Activated naive CD4-positive, alpha-beta T cell treated with anti-CD3 and anti-CD28 coated beads, Interleukin-2, amount 50 U/mL, for 24 hours (primary cell): ENCODE results near the gene CUBN.
"Not testable (repeated sequence)": the region's sequence is repeated elsewhere in the genome, so short reads cannot be mapped to it uniquely, and the experiment has no call there.

Experiments used
- H3K27ac Mint-ChIP-seq: one replicate; pipeline ENCODE4 v1.8.0; 2021; ENCODE audit warnings: mild to moderate bottlenecking, mixed read lengths
- H3K27me3 Mint-ChIP-seq: one replicate; pipeline ENCODE4 v1.8.0; 2021; ENCODE audit warnings: mixed read lengths
- H3K36me3 Mint-ChIP-seq: one replicate; pipeline ENCODE4 v1.8.0; 2021; ENCODE audit warnings: mixed read lengths
- H3K4me1 Mint-ChIP-seq: one replicate; pipeline ENCODE4 v1.8.0; 2021; ENCODE audit warnings: mixed read lengths
- H3K4me3 Mint-ChIP-seq: one replicate; pipeline ENCODE4 v1.8.0; 2021; ENCODE audit warnings: mild to moderate bottlenecking, mixed read lengths
- H3K9me3 Mint-ChIP-seq: one replicate; pipeline ENCODE4 v1.8.0; 2021; ENCODE audit warnings: mixed read lengths

Gene CUBN

GRCh38 chr10:17122726-17123661 lies 6.6 kb downstream of the CUBN start:
- H3K27ac Mint-ChIP-seq: no peak overlapping the region
- no peaks in the 10 kb centered on the region for H3K9me3 Mint-ChIP-seq
- no peaks in the 10 kb centered on the region for H3K4me1 Mint-ChIP-seq
- peaks cover 33% of the 10 kb centered on the region for H3K36me3 Mint-ChIP-seq
- H3K4me3 Mint-ChIP-seq: no peak overlapping the region
- no peaks in the 10 kb centered on the region for H3K27me3 Mint-ChIP-seq

- Mint-ChIP-seq H3K36me3 (peaks cover 32% of the 10 kb centered on the region), H3K4me3 (no peak overlapping the region), H3K27ac (no peak overlapping the region)
Observed at GRCh38 chr10:17122052-17122451, 7.6 kb downstream of the CUBN start.

GRCh38 chr10:17120694-17121093 lies 8.9 kb downstream of the CUBN start:
- H3K4me1 Mint-ChIP-seq: no peaks in the 10 kb centered on the region
- H3K27me3 Mint-ChIP-seq: no peaks in the 10 kb centered on the region
- H3K9me3 Mint-ChIP-seq: no peaks in the 10 kb centered on the region
- peaks cover 34% of the 10 kb centered on the region for H3K36me3 Mint-ChIP-seq
- no peak overlapping the region for H3K4me3 Mint-ChIP-seq
- H3K27ac Mint-ChIP-seq: no peak overlapping the region

More at GRCh38 chr10:17122052-17122451, 7.6 kb downstream of the CUBN start:
- H3K9me3 Mint-ChIP-seq: no peaks in the 10 kb centered on the region
- H3K4me1 Mint-ChIP-seq: no peaks in the 10 kb centered on the region
- no peaks in the 10 kb centered on the region for H3K27me3 Mint-ChIP-seq

GRCh38 chr10:17119845-17120244 lies 9.8 kb downstream of the CUBN start:
- Mint-ChIP-seq H3K4me1 (no peaks in the 10 kb centered on the region), H3K4me3 (no peak overlapping the region), H3K27ac (no peak overlapping the region), H3K9me3 (no peaks in the 10 kb centered on the region), H3K27me3 (no peaks in the 10 kb centered on the region), H3K36me3 (peaks cover 30% of the 10 kb centered on the region)

- no peaks in the 10 kb centered on the region for H3K27me3 Mint-ChIP-seq
- no peak overlapping the region for H3K4me3 Mint-ChIP-seq
- no peak overlapping the region for H3K27ac Mint-ChIP-seq
- H3K9me3 Mint-ChIP-seq: no peaks in the 10 kb centered on the region
- no peaks in the 10 kb centered on the region for H3K4me1 Mint-ChIP-seq
- H3K36me3 Mint-ChIP-seq: peaks cover 28% of the 10 kb centered on the region
Observed at GRCh38 chr10:17116193-17116592, 13.4 kb downstream of the CUBN start.

- Mint-ChIP-seq H3K36me3 (peaks cover 28% of the 10 kb centered on the region), H3K27ac (no peak overlapping the region), H3K4me3 (no peak overlapping the region), H3K4me1 (no peaks in the 10 kb centered on the region), H3K9me3 (no peaks in the 10 kb centered on the region), H3K27me3 (no peaks in the 10 kb centered on the region)
Observed at GRCh38 chr10:17115683-17116082, 13.9 kb downstream of the CUBN start.

GRCh38 chr10:17114878-17115444 lies 14.7 kb downstream of the CUBN start:
- not testable (repeated sequence) for H3K27me3 Mint-ChIP-seq, H3K27ac Mint-ChIP-seq, H3K4me3 Mint-ChIP-seq, H3K9me3 Mint-ChIP-seq, H3K4me1 Mint-ChIP-seq
- peaks cover 24% of the 10 kb centered on the region for H3K36me3 Mint-ChIP-seq

- Mint-ChIP-seq H3K4me1 (peaks cover 8% of the 10 kb centered on the region), H3K9me3 (no peaks in the 10 kb centered on the region), H3K27ac (no peak overlapping the region), H3K36me3 (peaks cover 25% of the 10 kb centered on the region), H3K4me3 (no peak overlapping the region), H3K27me3 (no peaks in the 10 kb centered on the region)
Observed at GRCh38 chr10:17113889-17114540, 15.6 kb downstream of the CUBN start.

- Mint-ChIP-seq H3K4me1 (peaks cover 8% of the 10 kb centered on the region), H3K27ac (no peak overlapping the region), H3K36me3 (peaks cover 27% of the 10 kb centered on the region), H3K4me3 (no peak overlapping the region), H3K27me3 (no peaks in the 10 kb centered on the region), H3K9me3 (no peaks in the 10 kb centered on the region)
Observed at GRCh38 chr10:17113346-17113745, 16.3 kb downstream of the CUBN start.

GRCh38 chr10:17112566-17112965 lies 17.0 kb downstream of the CUBN start:
- Mint-ChIP-seq H3K27ac (no peak overlapping the region), H3K27me3 (no peaks in the 10 kb centered on the region), H3K36me3 (peaks cover 27% of the 10 kb centered on the region), H3K4me3 (no peak overlapping the region), H3K9me3 (no peaks in the 10 kb centered on the region), H3K4me1 (peaks cover 8% of the 10 kb centered on the region)

- H3K27me3 Mint-ChIP-seq: no peaks in the 10 kb centered on the region
Observed at GRCh38 chr10:17109475-17110207, 20.0 kb downstream of the CUBN start.

GRCh38 chr10:17109046-17109445 lies 20.6 kb downstream of the CUBN start:
- Mint-ChIP-seq H3K36me3 (peaks cover 21% of the 10 kb centered on the region), H3K9me3 (no peaks in the 10 kb centered on the region), H3K27me3 (no peaks in the 10 kb centered on the region), H3K4me1 (peaks cover 8% of the 10 kb centered on the region), H3K27ac (no peak overlapping the region), H3K4me3 (no peak overlapping the region)

More at GRCh38 chr10:17109475-17110207, 20.0 kb downstream of the CUBN start:
- Mint-ChIP-seq H3K36me3 (peaks cover 20% of the 10 kb centered on the region), H3K9me3 (no peaks in the 10 kb centered on the region), H3K27ac (peak overlapping the region; percentile 47), H3K4me3 (no peak overlapping the region), H3K4me1 (peaks cover 8% of the 10 kb centered on the region)

GRCh38 chr10:17106991-17107390 lies 22.6 kb downstream of the CUBN start:
- Mint-ChIP-seq H3K27me3 (no peaks in the 10 kb centered on the region), H3K36me3 (peaks cover 18% of the 10 kb centered on the region), H3K27ac (no peak overlapping the region), H3K9me3 (no peaks in the 10 kb centered on the region), H3K4me3 (no peak overlapping the region), H3K4me1 (peaks cover 8% of the 10 kb centered on the region)

GRCh38 chr10:17101910-17102266 lies 27.7 kb downstream of the CUBN start:
- H3K27ac Mint-ChIP-seq: no peak overlapping the region
- no peak overlapping the region for H3K4me3 Mint-ChIP-seq
- H3K27me3 Mint-ChIP-seq: no peaks in the 10 kb centered on the region
- H3K4me1 Mint-ChIP-seq: no peaks in the 10 kb centered on the region
- peaks cover 14% of the 10 kb centered on the region for H3K36me3 Mint-ChIP-seq
- no peaks in the 10 kb centered on the region for H3K9me3 Mint-ChIP-seq

- no peak overlapping the region for H3K4me3 Mint-ChIP-seq
- no peaks in the 10 kb centered on the region for H3K27me3 Mint-ChIP-seq
Observed at GRCh38 chr10:17101257-17101909, 28.2 kb downstream of the CUBN start.

More at GRCh38 chr10:17101257-17101909, 28.2 kb downstream of the CUBN start:
- Mint-ChIP-seq H3K27ac (no peak overlapping the region), H3K9me3 (no peaks in the 10 kb centered on the region), H3K36me3 (peaks cover 17% of the 10 kb centered on the region), H3K4me1 (no peaks in the 10 kb centered on the region)
